HS-5 (cell line): ENCODE results near the gene DYNLRB1.

Experiments
- DNase-seq: peaks from one replicate; pipeline ENCODE4 v3.0.0-alpha.2; 2012; ENCODE audit warnings: low read depth

DYNLRB1 gene

GRCh38 chr20:34534391-34535165, 18.4 kb downstream of the DYNLRB1 start:
- no peak for DNase-seq

DNA sequence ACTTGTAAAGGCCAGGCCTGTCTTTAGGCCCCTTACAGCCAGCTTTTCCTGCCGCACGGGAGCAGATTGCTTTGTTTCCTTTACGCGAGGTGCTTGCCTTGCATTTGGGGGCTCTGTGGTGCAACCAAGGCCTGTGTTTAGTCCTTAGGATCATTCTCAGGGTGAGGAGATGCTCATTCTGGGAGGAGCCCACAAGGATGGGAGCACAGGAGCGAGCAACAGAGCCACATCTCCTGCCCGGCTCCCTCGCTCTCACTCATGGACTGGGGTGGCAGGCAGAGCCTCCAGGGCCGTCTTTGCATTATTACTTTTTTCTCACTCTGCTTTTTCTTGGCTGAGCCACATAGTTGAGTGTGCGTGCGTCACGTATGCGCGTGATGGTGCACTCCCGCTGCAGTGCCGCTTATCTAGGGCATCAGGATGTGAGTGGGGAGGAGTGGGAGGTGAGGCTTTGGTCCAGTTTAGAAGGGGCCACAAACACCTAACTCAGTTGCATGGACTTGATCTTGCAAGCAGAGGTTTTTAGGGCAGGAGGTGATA, 19.1 kb downstream of the DYNLRB1 start:
- DNase-seq = no peak

DNA sequence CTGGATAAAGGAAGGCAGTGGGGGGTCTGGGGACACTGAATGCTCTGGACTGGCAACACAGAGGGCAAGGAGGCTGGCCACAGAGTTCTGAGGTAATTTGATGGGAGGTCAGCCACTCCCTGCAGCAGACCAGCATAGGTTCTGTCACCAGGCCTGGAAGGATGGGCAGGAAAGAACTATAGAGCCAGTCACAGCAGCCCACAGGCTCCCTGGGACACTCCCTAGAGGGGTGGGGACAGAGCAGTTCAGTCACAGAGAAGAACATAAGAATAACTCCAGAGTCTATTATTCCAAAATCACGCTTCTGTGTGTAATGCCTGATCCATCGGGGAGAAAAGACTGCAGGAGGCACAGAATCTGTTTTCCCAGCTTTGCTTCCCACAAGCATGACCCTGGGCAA, 19.6 kb downstream of the DYNLRB1 start:
- DNase-seq = no peak

GRCh38 chr20:34536798-34537394, 20.7 kb downstream of the DYNLRB1 start:
- no peak for DNase-seq

DNA sequence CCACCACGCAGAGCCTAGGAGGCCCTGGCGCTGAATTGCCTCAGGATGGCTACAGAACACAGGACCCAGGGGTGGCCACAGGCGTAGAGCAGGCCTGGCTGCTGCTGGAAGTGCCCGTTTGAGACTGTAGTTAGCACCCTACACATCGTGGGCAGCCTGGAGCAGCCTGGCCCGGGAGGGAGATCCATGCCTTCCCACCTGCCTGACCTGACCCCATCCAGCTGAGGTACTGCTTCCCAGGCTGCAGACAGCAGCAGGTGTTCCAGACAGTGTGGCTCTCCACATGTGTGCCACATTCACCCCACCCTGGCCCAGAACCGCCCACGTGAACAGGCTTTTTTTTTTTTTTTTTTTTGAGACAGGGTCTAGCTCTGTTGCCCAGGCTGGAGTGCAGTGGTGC, 21.4 kb downstream of the DYNLRB1 start:
- no peak for DNase-seq

DNA sequence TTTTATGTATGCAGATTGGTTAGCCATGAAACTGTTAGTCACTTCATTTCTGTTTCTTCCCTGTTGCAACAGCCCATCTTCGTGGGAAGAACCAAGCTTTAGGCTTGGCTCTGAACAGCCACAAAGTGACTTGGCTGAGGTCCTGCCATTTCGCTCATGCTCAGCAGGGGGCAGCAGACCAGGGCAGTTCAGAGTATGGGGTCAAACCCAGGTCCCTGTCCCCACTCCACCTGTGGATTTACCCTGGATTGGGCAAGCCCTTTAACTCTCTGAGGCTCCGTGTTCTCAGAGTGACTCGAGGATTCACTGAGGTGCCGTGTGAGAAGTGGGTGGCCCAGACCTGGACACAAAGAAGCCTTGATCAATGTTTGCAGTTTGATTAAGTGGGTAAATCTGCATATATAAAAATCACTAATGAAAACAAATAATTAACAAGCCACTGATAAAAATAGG, 22.5 kb downstream of the DYNLRB1 start:
- DNase-seq = no peak

DNA sequence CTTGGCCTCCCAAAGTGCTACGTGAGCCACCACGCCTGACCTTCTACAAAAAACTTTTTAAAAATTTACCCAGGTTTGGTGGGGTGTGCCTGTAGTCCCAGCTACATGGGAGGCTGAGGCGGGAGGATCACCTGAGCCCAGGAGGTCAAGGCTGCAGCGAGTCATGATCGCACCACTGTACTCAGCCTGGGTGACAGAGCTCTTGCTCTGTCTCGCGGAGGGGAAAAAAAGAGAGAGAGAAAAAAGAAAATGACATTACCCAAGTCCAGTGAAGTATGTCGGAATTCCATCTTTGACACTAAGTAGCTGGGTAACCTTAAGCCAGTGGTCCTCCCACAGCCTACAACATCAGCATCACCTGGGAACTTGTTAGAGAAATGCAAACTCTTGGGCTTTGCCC, 23.5 kb downstream of the DYNLRB1 start:
- no peak for DNase-seq

GRCh38 chr20:34540596-34541263, 24.5 kb downstream of the DYNLRB1 start:
- DNase-seq = no peak

GRCh38 chr20:34541264-34541901, 25.2 kb downstream of the DYNLRB1 start:
- DNase-seq = no peak

DNA sequence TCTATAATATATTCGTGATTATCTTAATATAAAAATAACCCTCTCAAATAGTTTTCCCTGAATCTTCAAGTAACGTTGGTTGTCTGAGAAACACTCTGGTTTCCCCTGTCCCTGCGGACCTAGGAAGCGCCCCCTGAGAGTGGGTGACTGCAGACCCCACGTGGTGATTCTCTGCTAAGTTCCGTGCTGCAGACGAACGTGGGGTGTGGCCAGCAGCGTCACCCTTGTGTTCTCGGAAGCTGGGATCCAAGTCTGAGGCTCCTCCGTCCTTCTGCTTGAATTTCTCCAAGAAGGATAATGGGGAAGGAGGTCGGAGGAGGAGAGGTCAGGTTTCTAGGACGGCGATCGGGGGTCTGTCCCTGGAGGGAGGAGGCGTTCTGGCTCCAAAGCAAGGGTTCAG, 25.7 kb downstream of the DYNLRB1 start:
- DNase-seq = no peak

- DNase-seq = no peak
Measured at GRCh38 chr20:34542439-34542838, 26.2 kb downstream of the DYNLRB1 start.

DNA sequence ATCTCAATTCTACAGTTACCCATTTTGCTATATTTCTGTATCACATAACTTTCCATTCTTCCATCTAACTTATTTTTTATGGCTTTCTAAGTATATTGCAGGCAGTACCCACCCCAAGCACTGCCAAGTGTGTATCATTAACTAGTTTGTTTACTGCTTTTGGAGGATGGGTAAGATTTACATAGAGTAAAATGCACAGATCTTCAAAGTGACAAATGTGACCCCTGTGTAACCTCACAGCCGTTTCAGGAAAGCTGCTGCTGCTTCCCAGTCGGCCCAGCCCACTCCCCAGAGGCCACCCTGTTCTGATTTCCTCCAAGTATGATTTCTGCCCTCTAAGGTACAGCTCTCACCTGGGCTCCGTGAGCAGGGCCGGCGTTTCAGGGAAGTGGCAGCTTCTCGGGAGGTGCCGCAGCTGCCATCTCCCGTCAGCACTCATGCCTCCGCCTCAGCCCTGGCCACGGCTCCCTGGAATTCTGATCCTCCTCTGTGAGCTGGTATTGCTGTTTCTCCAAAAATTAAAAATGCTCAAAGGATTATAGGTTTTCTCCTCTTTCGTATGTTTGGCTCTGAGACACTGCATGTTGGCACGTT, 27.3 kb downstream of the DYNLRB1 start:
- DNase-seq = no peak

DNA sequence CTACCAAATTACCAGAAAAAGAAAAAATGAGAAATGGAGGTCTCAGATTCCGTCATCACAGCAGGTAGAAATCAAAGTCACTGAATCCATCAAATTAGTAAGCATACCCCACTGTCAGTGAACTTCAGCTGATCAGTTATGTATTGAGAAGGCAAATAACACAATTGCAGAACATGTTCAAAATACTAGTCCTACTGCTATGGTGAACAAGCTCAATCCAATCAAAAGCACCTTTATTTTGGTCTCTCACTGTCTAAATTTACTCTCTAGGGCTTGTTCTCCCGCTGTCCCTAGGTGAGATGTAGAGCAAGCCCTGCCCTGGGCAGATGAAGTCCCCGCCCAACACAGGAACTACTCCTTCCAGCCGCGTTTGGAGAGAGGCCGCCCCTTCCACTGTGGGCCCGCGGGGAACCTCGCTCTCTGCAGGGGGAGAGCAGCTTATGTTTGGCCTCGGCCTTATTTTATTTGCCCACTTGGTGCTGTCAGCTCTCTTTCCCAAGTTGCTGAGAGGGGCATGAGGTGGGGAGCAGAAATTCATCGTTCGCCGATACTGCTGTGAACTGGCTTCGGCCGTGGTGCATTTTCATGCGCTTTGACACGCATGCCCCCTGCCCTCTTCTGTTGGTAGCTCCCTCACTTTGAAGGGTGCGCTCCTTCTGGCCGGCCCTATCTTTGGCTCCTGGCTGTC, 28.0 kb downstream of the DYNLRB1 start:
- DNase-seq = no peak

DNA sequence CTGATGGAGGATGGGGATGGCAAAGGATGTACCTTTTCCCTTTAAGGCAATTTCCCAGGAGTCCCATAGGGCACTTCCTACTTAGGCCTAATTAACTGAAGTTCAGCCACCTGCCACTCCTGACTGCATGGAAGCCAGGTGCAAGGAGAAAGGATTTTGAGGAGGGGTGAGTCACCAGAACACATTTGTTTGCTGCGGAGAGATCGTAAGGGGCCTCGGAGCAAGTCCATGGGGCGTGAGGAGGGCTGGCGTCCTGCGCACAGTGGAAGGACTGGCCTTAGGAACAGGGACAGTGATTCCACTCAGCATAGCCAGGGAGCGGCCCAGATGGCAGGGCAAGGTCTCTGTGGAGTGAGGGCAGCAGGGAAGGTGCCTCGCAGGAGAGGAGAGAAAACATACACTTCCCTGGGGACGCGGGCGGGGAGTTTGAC, 30.5 kb downstream of the DYNLRB1 start:
- no peak for DNase-seq

DNA sequence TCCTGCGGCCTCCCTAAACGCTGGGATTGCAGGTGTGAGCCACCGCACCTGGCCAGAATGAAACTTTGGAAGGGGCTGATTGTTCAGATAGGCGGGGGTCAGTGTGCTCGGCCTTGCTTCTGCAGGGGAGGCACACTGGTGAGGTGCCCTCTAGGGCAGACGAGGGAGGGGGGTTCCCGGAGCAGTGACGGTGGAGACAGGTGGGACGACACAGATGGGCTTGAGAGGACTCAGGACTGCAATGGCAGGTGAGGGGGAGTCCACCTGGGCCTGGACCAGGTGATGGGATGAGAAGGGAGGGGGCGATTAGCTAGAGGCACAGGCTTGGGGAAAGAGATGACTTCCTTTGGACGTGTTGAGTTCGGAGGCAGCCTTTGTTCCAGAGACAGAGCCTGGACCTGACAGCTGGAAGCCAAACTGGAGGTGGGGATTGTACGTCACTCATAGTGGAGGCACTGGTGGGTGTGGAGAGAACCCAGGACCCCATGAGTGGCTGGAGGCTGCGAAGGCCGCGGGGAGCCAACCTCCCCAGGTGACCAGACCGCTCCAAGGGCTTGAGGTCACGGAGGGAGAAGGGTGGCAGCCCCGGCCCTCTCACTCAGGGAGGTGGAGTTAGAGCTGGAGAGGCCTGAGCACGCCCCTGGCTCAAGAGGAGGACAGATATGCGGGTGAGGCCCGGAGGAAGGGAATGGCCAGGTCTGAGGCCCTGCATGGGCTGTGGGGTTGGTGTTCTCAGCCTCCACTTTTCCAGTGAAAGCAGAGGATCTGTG, 31.8 kb downstream of the DYNLRB1 start:
- no peak for DNase-seq

GRCh38 chr20:34549291-34549928, 33.2 kb downstream of the DYNLRB1 start:
- no peak for DNase-seq

- DNase-seq = no peak
Measured at GRCh38 chr20:34549929-34550305, 33.7 kb downstream of the DYNLRB1 start.

- no peak for DNase-seq
Measured at GRCh38 chr20:34552569-34552968, 36.3 kb downstream of the DYNLRB1 start.

DNA sequence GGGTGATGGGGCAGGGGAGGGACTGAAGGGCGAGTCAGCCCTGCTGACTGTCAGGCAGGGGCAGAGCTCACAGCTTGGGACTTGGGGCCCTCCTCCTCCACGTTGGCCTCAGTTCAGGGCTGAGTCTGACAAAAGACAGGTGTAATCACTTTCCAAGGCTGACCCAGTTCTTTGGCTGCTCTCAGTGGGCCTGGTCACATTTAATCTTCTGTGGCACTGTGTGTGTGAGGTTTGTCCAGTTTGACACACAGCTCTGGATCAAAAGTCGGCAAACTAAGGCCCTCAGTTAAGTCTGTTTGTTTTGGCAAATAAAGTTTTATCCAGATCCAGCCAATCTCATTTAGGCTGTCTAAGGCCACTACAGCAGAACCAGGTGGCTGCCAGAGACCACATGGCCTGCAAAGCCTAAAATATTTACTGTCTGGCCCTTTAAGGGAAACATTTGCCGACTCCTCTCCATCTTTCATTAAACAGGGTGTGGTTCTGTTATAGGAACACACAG, 37.2 kb downstream of the DYNLRB1 start:
- no peak for DNase-seq

GRCh38 chr20:34557936-34558319, 41.7 kb downstream of the DYNLRB1 start:
- DNase-seq = no peak
